ENCODE results near the gene ATXN7L1.
"Not testable (repeated sequence)": the region's sequence is repeated elsewhere in the genome, so short reads cannot be mapped to it uniquely, and the experiment has no call there.

Gene ATXN7L1

DNA sequence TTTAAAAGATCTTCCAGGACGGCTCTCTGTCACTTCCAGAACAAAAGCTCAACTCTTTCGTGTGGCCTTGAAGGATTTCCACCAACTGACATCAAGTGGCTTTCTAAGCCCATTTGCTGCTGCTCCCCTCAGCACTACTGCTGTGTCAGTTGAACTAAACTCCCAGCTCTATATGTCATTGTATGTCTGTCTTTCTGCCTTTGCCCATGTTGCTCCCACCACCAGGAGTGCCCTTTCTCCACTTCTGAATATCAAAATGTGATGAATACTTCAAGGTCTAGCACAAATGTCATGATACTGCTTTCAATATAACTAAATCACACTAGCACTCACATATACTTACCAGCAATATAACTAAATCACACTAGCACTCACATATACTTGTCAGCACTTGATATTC, 138.3 kb downstream of the ATXN7L1 start:
- no peak for DNase-seq

DNA sequence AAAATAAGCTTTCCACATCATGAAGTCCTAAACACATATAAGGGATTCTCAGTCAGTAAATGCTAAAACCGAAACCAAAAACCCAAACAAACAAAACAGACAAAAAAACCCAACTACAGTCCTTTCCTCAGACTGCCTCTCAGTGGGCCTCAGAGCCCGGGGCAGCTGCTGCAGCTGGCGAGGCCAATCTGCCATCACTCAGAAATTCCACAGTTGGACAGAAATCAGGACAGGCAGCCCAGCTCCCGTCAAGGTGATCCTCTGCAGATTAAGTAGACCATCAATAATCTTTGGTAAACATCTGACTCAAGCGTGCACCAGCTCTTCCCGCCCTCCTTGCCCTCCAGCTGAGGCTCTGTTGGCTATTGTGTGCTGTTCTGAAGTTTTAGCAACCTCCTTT, 142.2 kb downstream of the ATXN7L1 start:
- no peak for DNase-seq

DNA sequence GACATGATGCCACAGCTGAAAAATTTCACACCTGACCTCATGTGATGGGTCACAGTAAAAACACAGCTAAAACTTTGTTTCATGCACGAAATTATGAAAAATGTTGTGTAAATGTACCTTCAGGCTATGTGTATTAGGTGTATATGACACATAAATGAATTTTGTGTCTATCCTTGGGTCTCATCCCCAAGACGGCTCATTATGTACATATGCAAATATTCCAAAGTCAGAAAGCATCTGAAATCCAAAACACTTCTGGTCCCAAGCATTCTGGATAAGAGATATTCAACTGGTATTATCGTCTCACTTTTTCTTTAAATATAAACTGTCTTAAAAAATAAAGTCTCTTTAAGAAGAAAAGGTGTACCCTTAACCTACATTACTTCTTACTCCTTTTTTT, 145.4 kb downstream of the ATXN7L1 start:
- no peak for DNase-seq

DNA sequence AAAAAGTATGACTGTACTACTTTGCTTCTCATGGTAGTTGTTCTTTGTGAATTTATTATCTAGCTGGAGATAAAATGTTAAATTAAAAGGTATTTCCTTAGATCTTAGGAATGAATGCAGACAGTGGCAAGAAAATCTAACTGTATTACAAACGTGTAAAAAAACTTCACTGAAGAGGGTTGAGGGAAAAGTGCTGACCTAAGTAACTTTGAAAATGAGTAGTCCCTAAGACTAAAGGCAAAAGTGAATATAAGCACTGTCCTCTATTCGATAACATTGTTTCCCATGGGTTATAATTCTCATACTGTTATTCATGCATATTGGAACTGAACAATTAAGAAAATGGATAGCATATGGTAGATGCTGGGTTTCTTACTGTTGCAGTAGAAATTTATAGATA, 148.4 kb downstream of the ATXN7L1 start:
- DNase-seq, result no peak

DNA sequence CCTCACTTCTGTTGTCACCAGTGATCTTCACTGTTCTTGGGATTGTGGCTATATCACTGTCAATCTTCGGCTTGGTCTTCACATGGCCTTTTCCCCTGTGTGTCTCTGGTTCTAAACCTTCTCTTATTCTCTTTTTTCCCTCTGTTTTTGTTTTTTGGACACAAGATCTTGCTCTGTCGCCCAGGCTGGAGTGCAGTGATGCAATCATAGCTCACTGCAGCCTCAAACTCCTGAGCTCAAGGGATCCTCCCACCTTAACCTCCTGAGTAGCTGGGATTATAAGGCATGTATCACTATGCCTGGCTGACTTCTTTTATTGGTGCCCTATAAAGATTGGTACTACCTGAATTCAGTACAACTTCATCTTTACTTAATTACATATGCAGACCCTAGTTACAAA, 151.7 kb downstream of the ATXN7L1 start:
- no peak for DNase-seq

DNA sequence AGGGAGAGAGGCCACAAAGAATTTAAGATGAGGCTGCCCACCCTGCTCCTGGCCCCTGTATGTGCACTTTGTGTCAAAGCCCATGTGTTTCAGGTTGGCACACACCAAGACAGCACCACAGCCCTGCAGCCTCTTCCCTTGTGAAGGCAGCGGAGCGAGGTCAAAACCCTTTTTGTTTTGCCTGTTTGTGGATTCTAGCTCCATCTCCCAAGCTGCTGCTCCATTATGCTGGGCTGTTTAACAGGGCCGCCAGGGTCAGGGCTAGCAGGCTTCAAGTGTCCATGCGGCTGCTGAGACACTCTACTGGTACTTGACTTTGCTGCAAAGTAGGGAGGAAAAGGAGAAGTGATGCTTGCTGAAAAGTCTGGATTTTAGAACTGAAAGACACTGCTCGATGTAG, 152.8 kb downstream of the ATXN7L1 start:
- no peak for DNase-seq

DNA sequence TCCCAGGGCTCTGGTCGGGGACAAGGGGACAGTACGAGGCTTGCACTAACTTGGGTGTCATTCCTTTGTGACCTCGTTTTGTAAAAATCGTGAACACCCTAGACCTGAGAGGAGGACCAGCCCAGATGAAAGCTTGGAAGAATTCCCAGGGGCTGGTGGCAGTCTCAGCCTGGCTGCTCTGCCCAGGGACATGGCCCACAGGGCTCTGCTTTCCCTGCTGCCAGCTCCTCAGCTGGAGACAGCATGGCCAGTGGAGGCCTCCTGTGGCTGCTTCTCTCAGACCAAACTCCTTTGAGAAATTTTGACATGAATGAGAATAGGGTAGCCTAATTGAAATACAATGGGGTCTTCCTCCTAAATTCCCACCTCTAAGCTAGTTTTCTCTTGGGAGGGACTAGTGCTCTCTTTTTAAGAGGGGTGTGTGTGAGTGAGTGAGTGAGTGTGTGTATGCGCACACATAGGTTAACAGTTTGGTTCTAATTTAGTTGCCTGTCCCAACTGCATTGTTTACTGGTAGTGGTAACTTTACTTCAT, 154.8 kb downstream of the ATXN7L1 start:
- no peak for DNase-seq

DNA sequence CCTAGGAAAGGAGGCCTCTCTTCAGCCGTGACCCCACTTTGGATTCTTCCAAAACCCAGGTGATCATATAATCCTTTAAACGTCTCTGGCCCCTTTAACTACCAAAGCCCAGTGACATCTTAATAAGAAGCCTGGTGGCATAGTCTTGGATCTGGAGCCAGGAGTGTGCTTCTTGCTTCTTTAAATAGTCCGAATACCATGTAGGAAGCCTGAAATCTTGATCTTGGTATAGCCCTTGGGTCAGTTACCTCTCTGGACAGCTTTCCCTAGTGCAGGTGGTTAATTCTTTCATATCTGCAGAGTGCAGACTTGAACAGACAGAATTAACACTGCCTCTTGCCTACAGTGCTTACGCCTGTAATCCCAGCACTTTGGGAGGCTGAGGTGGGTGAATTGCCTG, 156.5 kb downstream of the ATXN7L1 start:
- no peak for DNase-seq

DNA sequence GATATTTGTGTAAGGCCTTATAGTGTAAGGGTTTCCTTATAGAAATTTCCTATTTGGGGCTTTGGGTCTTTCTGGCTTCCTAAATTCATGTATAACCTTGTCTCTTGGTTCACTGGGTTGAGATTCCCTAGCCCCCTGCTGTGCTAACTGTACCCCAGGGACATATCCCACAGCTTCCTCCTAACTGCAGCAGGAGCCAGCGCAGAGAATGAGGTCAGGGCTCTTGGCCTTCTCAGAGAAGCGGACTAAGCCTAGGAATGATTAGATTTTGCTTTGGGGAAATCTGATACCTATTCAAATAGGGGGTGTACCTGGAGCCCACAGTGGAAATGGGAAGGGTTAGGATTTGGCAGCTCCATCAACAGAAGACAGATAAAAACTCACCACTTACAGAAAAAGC, 157.0 kb downstream of the ATXN7L1 start:
- no peak for DNase-seq

DNA sequence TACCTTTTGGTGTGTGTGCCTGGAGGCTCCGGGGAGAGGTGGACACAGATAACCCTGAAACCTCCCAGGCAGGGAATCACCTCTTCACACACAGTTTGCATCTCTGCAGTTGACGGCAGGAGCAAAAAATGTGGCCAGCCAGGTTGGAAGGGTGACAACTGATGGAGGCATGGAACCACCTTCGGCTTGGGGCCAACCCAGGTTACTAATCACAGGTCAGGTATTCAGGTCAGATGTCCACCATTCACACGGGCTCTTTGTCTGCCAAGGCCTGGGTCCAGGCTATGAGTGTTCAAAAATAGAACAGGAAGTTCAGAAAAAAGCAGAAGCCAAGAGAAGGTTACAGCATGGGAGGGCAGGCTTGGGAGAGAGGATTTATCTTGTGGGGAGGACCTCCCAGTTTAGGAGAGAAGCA, 157.9 kb downstream of the ATXN7L1 start:
- no peak for DNase-seq

DNA sequence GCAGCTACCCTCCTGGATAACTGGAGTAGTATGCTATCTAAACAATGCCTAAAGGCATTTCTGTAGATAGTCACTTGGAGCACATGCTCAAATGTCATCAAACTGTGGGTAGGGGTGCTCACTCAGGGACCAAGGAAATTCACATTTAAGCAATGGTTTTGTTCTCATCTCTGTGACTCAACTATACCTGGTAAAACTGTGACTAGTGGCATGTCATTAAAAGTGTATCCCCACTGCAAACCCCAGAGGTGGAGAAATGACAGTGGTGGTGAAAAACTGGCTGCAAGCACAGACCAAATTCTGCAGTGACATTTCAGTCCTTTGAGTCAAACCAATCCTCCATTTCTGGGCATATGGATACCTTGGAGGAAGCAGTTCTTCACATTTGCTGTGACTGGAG, 160.9 kb downstream of the ATXN7L1 start:
- no peak for DNase-seq

DNA sequence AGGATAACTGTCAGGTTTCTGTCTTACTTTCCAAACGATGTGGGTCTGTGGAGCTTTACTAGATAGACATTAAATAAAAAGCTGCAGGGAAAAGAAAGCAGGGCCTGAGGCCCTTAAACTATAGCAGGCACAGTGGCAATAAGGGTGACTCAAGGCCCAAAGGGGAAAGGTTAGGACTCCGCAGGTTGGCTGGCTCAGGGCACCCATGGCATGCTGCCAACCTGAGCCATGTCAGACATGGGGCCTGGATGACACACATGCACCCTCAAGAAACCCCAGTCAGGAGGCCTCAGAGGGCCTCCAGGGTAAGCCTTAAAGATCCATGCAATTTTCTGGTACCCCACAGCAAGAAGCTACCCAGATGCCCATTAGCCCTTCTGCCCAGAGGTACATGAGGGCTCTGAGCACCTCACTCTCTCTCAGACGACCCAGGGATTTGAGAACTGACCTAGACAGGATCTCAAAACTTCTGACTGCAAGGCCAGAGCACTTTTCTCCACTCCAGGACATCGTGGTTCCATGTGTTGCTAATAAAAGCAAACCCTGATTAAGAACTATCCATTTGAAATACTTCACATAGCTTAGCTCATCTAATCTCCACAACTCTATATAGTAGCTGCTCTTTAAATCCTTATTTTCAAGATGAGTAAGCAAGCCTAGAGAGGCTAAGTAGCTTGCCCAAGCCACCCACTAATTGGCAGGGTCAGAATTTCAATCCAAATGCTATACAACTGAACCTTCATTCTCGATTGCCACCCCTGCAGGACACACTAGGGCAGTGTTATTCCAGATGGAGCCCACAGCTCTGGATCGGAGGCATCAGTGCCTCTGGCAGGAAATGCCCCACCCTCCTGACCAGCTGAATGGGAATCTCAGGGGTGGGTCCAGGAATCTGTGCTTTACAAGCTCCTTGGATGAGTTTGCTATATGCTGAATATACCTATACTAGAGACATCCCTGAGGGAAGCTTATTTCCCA, 162.6 kb downstream of the ATXN7L1 start:
- no peak for DNase-seq

DNA sequence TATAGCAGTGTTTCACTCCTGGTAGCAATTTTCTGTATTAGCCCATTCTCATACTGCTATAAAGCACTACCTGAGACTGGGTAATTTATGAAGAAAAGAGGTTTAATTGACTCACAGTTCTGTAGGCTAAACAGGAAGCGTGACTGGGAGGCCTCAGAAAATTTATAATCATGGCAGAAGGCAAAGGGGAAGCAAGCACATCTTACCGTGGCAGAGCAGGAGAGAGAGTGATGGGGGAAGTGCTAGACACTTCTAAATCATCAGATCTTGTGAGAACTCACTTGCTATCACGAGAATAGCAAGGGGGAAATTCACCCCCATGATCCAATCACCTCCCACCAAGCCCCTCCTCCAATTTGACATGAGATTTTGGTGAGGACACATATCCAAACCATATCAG, 163.5 kb downstream of the ATXN7L1 start:
- no peak for DNase-seq

DNA sequence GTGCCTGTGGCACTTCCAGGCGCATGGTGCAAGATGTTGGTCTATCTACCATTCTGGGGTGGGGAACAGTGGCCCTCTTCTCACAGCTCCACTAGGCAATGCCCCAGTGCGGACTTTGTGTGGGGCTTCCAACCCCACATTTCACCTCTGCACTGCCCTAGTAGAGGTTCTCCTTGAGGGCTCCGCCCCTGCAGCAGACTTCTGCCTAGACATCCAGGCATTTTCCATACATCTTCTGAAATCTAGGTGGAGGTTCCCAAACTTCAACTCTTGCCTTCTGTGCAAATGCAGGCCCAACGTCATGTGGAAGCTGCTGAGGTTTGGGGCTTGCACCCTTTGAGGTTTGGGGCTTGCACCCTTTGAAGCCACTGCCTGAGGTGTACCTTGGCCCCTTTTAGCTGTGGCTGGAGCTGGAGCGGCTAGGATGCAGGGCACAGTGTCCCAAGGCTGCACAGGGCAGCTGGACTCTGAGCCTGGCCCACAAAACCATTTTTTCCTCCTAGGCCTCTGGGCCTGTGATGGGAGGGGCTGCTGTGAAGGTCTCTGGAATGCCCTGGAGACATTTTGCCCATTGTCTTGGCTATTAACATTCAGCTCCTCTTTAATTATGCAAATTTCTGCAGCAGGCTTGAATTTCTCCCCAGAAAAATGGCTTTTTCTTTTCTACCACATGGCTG, 164.5 kb downstream of the ATXN7L1 start:
- no peak for DNase-seq

DNA sequence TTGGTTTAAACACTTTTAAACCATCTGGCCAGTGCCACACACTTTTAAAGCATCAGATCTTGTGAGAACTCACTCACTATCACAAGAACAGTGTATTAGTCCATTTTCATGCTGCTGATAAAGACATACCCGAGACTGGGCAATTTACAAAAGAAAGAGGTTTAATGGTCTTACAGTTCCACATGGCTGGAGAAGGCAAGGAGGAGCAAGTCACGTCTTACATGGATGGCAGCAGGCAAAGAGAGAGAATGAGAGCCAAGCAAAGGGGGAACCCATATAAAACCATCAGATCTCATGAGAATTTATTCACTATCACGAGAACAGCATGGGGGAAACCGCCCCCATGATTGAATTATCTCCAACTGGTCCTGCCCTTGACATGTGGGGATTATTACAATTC, 165.7 kb downstream of the ATXN7L1 start:
- DNase-seq, result not testable (repeated sequence)

DNA sequence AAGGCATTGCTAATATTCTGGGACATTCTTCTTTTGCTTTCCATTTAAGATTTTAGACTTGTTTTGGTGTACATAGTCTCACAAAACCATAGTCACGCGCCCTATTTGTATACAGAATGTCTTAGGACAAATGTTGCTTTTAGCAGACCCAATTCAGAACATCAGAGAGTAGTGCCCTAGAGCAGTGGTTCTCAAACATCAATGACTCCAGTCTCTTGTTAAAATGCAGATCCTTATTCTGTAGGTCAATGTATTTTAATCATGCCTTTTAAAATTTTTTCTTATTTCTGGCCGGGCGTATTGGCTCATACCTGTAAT, 167.7 kb downstream of the ATXN7L1 start:
- DNase-seq, result no peak

DNA sequence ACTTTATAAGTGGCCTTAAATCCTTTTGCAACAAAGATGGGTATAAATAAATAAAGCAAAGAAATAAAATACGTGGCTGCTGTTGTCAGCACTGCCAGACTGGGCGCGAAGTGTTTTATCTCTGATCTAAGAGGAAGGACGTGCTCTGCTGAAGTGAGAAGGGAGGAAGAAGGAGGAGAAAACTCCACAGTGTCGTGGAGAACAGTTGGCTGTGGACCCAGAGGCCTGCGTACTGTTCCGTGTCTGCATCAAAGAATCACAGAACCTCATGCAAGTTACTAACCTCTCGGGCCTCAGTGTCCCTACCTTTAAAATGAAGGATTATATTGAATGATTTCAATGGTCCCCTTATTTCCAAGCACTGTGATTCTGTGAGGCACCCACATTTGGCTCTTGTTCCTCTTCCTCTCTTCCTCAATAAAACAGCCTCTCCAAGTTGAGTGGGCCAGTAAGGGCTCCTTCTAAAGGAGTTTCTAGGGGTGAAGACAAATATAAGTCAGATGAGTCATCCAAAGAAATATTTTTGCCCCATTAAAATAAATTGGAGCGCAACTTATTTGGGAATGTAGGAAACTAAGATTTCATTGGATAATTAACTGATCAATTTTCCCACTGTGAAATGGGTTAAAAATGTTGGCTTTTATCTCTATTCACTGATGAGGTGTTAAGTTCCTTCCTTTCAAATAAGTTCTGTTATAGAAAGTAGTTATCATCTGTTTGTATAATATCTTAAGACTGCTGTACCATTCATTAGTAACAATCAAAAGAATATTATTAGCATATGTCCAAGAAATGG, 168.2 kb downstream of the ATXN7L1 start:
- no peak for DNase-seq

DNA sequence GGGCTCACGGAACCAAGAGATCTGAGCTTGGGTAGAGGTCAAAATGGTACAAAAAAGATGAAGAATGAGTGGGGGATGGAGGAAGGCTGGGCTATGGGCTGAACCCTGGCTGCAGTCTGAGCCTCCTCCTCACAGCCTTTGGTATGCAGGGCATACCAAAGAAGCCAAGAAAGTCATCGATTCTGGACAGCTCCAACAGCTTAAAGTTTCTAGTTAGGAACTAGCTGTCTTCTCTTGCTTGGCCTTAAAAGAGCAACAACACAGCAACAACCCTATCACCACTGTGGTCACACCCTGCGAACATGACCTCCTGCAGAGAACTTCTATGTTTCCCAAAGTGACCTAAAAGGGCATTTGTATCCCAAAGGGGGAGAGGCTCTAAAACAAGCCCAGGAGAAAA, 169.0 kb downstream of the ATXN7L1 start:
- no peak for DNase-seq

DNA sequence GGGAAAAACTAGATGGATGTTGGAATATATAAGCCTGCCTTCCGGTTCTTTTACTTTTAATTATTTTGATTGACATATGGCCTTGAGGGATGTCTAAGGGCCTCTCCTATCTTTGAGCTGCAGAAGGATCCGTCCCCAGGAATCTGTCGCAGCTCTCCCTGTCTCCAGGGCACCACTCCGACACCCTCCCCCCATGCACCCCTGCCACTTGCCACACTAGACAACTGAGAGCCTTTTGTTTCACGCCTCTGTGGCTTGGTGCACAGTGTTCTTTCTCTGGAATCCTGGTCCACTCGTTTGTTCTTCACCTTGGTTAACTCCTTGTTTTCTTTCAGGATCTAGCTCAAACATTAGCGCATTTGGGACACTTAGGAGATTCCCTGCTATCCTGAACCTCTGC, 171.0 kb downstream of the ATXN7L1 start:
- DNase-seq, result no peak

DNA sequence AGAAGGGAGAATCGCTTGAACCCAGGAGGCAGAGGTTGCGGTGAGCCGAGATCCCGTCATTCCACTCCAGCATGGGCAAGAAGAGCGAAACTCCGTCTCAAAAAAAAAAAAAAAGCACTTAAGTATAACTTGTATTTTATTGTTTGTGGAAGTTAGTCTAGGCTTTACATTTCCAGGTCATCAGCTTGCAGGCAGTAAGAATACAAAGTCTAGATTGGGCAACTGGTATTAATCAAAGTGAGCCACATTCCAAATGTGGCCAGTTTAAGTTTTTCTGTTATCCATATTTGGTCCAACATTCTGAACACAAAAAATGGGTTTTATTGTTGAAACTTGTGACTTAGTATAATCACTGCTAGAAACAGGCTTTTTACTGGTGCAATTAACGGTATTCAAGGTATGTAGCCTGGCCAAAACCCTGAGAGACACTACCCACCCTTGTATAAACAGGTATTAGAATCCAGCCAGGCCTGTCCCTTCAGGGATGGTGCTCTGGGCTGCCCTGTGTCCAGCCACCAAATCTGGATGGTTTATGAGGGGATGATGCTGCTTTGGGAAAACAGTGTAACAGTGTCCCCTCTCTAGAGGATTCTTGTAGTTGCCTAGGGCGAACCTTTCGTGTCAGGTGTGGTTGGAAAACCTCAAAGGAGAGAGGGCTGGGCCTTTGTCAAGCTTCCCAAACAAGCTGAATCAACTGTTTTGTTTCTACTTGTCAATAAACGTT, 173.0 kb downstream of the ATXN7L1 start:
- no peak for DNase-seq

DNA sequence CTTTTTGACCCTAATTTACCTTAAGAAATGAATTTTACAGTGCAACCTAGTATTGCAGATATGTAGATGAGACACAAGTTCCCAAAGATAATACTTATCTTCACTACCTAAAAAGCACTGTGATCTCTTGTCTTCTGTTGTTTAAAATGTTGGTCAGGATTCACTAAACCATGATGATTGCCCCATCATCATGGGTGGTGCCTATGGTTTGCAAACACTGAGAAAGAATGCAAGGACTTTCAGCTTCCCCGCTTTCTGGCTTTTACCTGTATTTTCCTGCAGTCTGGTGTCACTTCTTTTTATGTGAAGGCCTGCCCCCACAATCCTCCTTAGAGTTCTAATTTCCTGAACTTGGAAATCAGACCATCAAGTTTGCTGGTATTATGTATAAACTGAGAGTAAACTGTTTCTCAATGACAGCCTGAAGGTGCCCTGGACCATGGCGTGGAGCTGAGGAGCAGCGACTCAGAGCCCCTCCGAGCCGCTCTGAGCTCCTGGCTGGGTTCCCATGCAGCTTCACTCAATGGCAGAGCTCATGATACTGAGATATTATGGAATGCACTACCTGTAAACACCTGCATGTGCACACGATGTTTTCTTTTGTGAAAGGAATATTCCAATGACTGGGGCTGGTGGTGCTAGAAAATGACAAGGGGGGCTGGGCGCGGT, 176.7 kb downstream of the ATXN7L1 start:
- DNase-seq, result no peak

DNA sequence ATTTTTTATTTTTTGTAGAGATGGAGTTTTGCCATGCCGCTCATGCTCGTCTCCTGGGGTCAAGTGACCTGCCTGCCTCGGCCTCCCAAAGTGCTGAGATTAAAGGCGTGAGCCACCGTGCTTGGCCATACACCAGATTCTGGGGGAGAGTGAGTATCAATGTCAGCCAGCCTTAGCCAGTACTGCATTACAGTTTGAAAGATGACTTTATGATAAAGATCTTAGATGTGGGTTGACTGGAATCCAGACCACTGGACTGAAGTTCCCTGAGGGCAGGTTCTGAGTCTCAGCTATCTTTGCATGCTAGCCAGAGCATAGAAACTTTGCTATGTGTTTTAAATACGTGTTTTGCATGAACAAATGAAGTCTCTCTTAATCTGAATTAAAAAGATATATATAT, 177.9 kb downstream of the ATXN7L1 start:
- DNase-seq, result no peak
